ENCODE measurements around the gene IFIT3. TPM values are rescaled to one million over a fixed set of nuclear protein-coding genes. Genes with fewer than 3 reads are reported as not detected.

The IFIT3 gene
- polyA plus RNA-seq, 4 donors = 16.2 to 19.5 (median 16.9) TPM

DNA sequence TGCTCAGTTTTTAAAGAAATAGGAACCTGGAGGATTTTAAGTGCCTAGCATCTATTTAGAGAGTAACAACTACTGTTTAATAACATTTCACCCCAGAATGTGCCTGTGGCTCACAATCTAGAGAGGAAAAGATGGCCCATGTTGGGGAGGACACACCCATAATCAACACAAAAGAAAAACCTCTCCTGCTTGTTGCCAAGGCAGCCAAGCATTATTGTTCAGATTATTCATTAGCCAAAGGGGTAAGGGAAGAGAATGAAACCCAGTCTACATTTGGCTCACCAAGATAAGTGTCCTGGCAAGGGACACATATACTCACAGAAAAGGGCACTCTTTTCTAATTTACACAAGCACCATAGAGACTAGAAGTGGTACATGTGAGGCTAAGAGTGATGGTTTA, 32.4 kb downstream of the IFIT3 start:
- FAIRE-seq = no peak

DNA sequence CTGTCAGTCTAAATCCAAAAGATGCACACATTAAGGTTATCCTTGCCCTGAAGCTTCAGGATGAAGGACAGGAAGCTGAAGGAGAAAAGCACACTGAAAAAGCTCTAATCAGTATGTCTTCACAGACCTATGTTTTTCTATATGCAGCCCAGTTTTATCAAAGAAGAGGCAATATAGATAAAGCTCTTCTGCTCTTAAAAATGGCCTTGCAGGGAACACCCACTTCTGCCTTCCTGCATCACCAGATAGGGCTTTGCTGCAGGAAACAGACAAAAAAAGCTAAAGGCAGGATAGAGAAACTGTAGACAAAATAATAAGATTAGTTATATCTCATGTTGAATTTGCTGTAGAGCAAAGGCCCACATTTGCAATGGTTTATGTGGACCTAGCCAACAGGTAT, 35.1 kb downstream of the IFIT3 start:
- peaks cover 0 to 16% (median 0%) of the 10 kb centered on the region in 3 donors for H3K4me1 ChIP-seq (ENCODE audit: control insufficient read depth in 3 of 3, insufficient read depth in 2 of 3, low read depth in 1 of 3, low read length in 2 of 3)
- FAIRE-seq (no peak), DNase-seq (no peak)
- no peaks in the 10 kb centered on the region for H3K36me3 ChIP-seq (ENCODE audit: control insufficient read depth in 3 of 3, insufficient read depth in 2 of 3, low read depth in 1 of 3, low read length in 3 of 3)
- H3K27me3 ChIP-seq (ENCODE audit: control insufficient read depth in 3 of 3, insufficient read depth in 3 of 3, low read length in 3 of 3) = no peaks in the 10 kb centered on the region
- no peaks in the 10 kb centered on the region for H3K9me3 ChIP-seq (ENCODE audit: control insufficient read depth in 2 of 2, insufficient read depth in 1 of 2, low read depth in 1 of 2, low read length in 1 of 2)
- no peak overlapping the region for H3K4me3 ChIP-seq (ENCODE audit: low read depth in 1 of 3, low read length in 3 of 3)
- no peak overlapping the region for H3K27ac ChIP-seq (ENCODE audit: low read depth in 1 of 3, low read length in 2 of 3)

More for the DNA sequence above, 32.4 kb downstream of the IFIT3 start:
- H3K27me3 ChIP-seq (ENCODE audit: control insufficient read depth in 3 of 3, insufficient read depth in 3 of 3, low read length in 3 of 3) = no peaks in the 10 kb centered on the region
- H3K9me3 ChIP-seq (ENCODE audit: control insufficient read depth in 2 of 2, insufficient read depth in 1 of 2, low read depth in 1 of 2, low read length in 1 of 2) = no peaks in the 10 kb centered on the region
- no peak overlapping the region for H3K27ac ChIP-seq (ENCODE audit: low read depth in 1 of 3, low read length in 2 of 3)
- peaks cover 0 to 18% (median 0%) of the 10 kb centered on the region in 3 donors for H3K4me1 ChIP-seq (ENCODE audit: control insufficient read depth in 3 of 3, insufficient read depth in 2 of 3, low read depth in 1 of 3, low read length in 2 of 3)
- no peak overlapping the region for H3K4me3 ChIP-seq (ENCODE audit: low read depth in 1 of 3, low read length in 3 of 3)
- H3K36me3 ChIP-seq (ENCODE audit: control insufficient read depth in 3 of 3, insufficient read depth in 2 of 3, low read depth in 1 of 3, low read length in 3 of 3) = no peaks in the 10 kb centered on the region
- peak; percentile 31 to 57 for DNase-seq

DNA sequence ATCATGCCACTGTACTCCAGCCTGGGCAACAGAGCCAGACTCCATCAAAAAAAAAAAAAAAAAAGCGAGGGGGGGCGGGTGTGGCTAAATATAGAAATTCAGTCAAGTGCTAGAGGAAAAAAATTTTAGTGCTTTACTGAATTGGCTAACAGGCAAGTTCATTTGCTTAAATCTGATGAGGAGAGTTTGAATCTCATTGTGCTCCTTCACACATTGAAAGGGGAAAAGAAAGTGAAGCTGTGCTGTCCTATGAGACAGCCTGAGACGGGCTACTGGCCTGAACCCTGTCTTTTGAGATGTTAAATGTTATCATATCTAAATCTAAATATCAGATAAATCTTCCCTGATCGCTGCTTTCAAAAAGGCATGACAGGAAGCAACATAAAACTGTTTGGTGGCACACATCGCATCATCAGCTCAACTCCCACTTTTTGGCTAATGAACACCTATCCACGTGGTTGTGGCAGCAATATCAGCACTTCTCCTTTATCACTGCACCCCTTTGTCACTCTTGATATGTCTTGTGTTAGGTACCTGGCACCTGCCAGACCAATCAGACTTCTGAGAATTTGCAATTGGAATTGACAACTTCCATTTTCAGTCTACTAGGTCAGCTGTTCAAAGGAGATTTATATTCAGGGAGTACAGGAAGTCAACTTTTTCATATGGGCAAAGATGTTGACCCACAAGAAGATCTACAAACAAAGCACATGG, 36.1 kb downstream of the IFIT3 start:
- WGBS, 3 donors = 76 to 80% (median 80%) methylated on average over 5 to 6 of the region's 6 CpGs
- FAIRE-seq (no peak), DNase-seq (no peak)
- Histone ChIP-seq H3K27ac (ENCODE audit: low read depth in 1 of 3, low read length in 2 of 3) (no peak overlapping the region), H3K9me3 (ENCODE audit: control insufficient read depth in 2 of 2, insufficient read depth in 1 of 2, low read depth in 1 of 2, low read length in 1 of 2) (no peaks in the 10 kb centered on the region), H3K27me3 (ENCODE audit: control insufficient read depth in 3 of 3, insufficient read depth in 3 of 3, low read length in 3 of 3) (no peaks in the 10 kb centered on the region), H3K4me1 (ENCODE audit: control insufficient read depth in 3 of 3, insufficient read depth in 2 of 3, low read depth in 1 of 3, low read length in 2 of 3) (peaks cover 0 to 20% (median 0%) of the 10 kb centered on the region in 3 donors), H3K4me3 (ENCODE audit: low read depth in 1 of 3, low read length in 3 of 3) (no peak overlapping the region), H3K36me3 (ENCODE audit: control insufficient read depth in 3 of 3, insufficient read depth in 2 of 3, low read depth in 1 of 3, low read length in 3 of 3) (no peaks in the 10 kb centered on the region)

DNA sequence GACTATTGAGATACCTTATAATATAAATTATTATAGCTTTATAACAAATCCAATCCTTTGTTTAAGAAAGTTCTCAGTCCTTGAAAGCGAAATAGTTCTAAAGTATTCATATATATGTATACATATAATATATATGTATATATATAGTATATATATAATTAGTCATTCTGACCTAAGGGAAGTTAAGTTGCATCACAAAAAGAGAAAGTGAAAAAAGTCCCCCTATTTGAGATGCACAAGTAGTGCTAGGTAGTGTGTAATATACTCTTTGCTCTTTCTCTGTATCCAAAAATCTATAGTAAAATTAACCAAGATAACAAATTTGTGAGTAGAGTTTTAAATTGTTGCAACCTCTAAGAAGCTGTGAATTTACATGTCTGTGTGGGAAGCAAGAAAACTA, 36.7 kb downstream of the IFIT3 start:
- Histone ChIP-seq H3K4me1 (ENCODE audit: control insufficient read depth in 3 of 3, insufficient read depth in 2 of 3, low read depth in 1 of 3, low read length in 2 of 3) (peaks cover 0 to 20% (median 0%) of the 10 kb centered on the region in 3 donors), H3K4me3 (ENCODE audit: low read depth in 1 of 3, low read length in 3 of 3) (no peak overlapping the region), H3K9me3 (ENCODE audit: control insufficient read depth in 2 of 2, insufficient read depth in 1 of 2, low read depth in 1 of 2, low read length in 1 of 2) (no peaks in the 10 kb centered on the region), H3K27ac (ENCODE audit: low read depth in 1 of 3, low read length in 2 of 3) (no peak overlapping the region), H3K36me3 (ENCODE audit: control insufficient read depth in 3 of 3, insufficient read depth in 2 of 3, low read depth in 1 of 3, low read length in 3 of 3) (no peaks in the 10 kb centered on the region), H3K27me3 (ENCODE audit: control insufficient read depth in 3 of 3, insufficient read depth in 3 of 3, low read length in 3 of 3) (no peaks in the 10 kb centered on the region)
- FAIRE-seq (no peak), DNase-seq (no peak)
- WGBS, 3 donors = 94 to 100% (median 100%) methylated on average over 1 of the region's 1 CpG

DNA sequence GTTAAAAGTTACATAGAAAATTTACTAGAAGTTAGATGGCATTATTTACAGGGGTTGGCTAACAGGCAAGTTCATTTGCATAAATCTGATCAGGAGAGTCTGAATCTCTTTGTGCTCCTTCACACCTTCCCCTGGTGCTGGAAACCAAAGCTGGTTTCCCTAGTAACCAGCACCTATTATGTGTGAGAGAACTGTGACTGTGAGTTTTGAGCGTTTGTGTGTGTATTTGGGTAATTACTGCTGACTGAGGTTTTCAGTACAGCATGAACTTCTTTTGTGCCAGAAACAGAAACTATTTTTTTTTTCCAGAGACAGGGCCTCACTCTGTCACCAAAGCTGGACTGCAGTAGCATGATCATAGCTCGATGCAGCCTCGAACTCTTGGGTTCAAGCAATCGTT, 39.7 kb downstream of the IFIT3 start:
- peak in 1 of 2 donors; percentile 32 for DNase-seq
- H3K4me1 ChIP-seq (ENCODE audit: control insufficient read depth in 3 of 3, insufficient read depth in 2 of 3, low read depth in 1 of 3, low read length in 2 of 3) = peaks cover 0 to 15% (median 0%) of the 10 kb centered on the region in 3 donors
- no peak for FAIRE-seq
- H3K4me3 ChIP-seq (ENCODE audit: low read depth in 1 of 3, low read length in 3 of 3) = no peak overlapping the region
- 52 to 67% (median 55%) methylated on average over 4 of the region's 4 CpGs for WGBS, 3 donors
- H3K27me3 ChIP-seq (ENCODE audit: control insufficient read depth in 3 of 3, insufficient read depth in 3 of 3, low read length in 3 of 3) = no peaks in the 10 kb centered on the region
- no peaks in the 10 kb centered on the region for H3K36me3 ChIP-seq (ENCODE audit: control insufficient read depth in 3 of 3, insufficient read depth in 2 of 3, low read depth in 1 of 3, low read length in 3 of 3)
- no peaks in the 10 kb centered on the region for H3K9me3 ChIP-seq (ENCODE audit: control insufficient read depth in 2 of 2, insufficient read depth in 1 of 2, low read depth in 1 of 2, low read length in 1 of 2)
- no peak overlapping the region for H3K27ac ChIP-seq (ENCODE audit: low read depth in 1 of 3, low read length in 2 of 3)

DNA sequence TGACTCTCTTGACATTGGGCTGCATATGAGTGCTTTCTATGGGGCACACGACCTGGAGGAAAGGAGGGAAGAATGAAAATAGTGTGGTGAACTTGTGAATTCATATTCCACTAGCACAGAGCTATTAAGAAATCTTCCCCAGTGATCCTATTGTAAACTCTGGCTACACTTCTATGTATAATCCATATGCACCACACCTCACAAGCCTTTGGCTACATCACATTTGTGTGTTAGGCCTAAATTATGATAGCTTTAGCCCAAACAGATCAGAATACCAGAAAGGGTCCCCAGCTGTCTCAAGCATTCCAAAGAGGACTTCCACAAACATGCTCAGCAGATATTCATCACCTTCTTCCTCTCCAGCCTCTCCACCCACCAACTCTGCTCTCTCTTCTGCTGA, 40.3 kb downstream of the IFIT3 start:
- H3K4me1 ChIP-seq (ENCODE audit: control insufficient read depth in 3 of 3, insufficient read depth in 2 of 3, low read depth in 1 of 3, low read length in 2 of 3) = peaks cover 0 to 13% (median 0%) of the 10 kb centered on the region in 3 donors
- H3K36me3 ChIP-seq (ENCODE audit: control insufficient read depth in 3 of 3, insufficient read depth in 2 of 3, low read depth in 1 of 3, low read length in 3 of 3) = no peaks in the 10 kb centered on the region
- H3K4me3 ChIP-seq (ENCODE audit: low read depth in 1 of 3, low read length in 3 of 3) = no peak overlapping the region
- DNase-seq = no peak
- no peaks in the 10 kb centered on the region for H3K27me3 ChIP-seq (ENCODE audit: control insufficient read depth in 3 of 3, insufficient read depth in 3 of 3, low read length in 3 of 3)
- H3K9me3 ChIP-seq (ENCODE audit: control insufficient read depth in 2 of 2, insufficient read depth in 1 of 2, low read depth in 1 of 2, low read length in 1 of 2) = no peaks in the 10 kb centered on the region
- no peak for FAIRE-seq
- H3K27ac ChIP-seq (ENCODE audit: low read depth in 1 of 3, low read length in 2 of 3) = no peak overlapping the region
- 47 to 65% (median 65%) methylated on average over 1 of the region's 1 CpG for WGBS, 3 donors

DNA sequence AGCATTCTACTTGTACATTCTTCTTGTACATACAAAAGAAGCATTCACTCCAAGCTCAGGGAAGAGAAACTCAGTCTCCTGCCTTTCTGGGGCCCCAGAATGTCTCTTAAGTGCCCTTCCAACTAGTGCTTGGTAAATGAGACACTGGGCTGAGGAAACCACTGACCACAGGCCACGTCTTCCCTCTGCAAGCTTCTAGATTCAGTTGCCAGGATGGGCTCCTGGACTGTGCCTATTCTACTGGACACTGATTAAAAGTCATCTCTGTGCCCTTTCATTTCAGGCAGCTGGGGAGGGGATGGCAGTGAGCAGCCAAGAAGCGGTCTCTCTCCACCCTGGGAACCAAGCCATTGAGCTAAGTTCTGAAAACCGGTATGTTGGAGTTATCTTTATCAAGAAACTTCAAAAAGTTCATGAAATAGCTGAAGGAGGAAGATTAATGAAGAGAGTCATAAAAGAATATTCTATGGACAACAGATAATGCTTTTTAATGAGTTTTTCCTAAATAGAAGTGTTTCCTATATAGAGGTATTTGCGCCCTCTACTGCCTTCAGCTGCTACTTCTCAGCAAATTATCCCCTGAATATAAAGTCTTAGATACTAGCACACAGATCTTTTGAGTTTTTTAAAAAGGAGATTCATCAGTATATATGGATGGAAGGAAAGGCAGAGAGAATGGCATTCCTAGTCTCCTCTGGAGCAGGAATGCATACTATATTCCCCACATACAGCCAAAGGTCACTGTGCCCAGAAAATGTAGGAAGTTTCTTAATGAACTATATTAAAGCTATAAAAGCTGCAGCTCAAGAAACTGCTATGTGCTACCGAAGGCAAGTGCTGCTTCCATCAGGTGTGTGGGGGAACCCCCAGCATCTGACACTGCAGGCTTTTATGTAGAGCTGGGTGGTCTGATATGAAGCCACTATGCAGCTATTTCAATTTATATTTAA, 41.6 kb downstream of the IFIT3 start:
- Histone ChIP-seq H3K27ac (ENCODE audit: low read depth in 1 of 3, low read length in 2 of 3) (no peak overlapping the region), H3K4me3 (ENCODE audit: low read depth in 1 of 3, low read length in 3 of 3) (no peak overlapping the region), H3K4me1 (ENCODE audit: control insufficient read depth in 3 of 3, insufficient read depth in 2 of 3, low read depth in 1 of 3, low read length in 2 of 3) (peaks cover 0 to 26% (median 0%) of the 10 kb centered on the region in 3 donors), H3K36me3 (ENCODE audit: control insufficient read depth in 3 of 3, insufficient read depth in 2 of 3, low read depth in 1 of 3, low read length in 3 of 3) (no peaks in the 10 kb centered on the region), H3K27me3 (ENCODE audit: control insufficient read depth in 3 of 3, insufficient read depth in 3 of 3, low read length in 3 of 3) (no peaks in the 10 kb centered on the region), H3K9me3 (ENCODE audit: control insufficient read depth in 2 of 2, insufficient read depth in 1 of 2, low read depth in 1 of 2, low read length in 1 of 2) (no peaks in the 10 kb centered on the region)
- WGBS, 3 donors = 49 to 55% (median 53%) methylated on average over 5 of the region's 5 CpGs
- peak in 1 of 2 donors; percentile 49 for DNase-seq
- FAIRE-seq = no peak

DNA sequence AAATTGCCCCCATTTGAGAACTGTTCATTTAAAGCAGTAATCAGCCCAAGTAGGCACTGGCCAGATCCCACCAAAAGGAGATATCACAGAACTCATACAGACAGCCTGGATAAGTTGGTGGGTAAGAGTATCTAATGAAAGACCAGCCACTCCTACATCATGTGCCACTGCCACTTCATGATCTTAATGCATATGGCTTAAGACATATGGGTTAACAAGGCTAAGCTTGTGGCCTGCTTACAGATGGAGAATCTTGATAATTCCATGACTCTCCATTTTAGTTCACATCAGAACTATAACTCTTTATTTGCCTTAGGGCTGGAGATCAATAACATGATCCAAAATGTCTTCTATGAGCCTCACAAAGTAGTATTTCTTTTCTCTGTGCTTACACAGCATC, 43.3 kb downstream of the IFIT3 start:
- Histone ChIP-seq H3K36me3 (ENCODE audit: control insufficient read depth in 3 of 3, insufficient read depth in 2 of 3, low read depth in 1 of 3, low read length in 3 of 3) (no peaks in the 10 kb centered on the region), H3K4me3 (ENCODE audit: low read depth in 1 of 3, low read length in 3 of 3) (no peak overlapping the region), H3K4me1 (ENCODE audit: control insufficient read depth in 3 of 3, insufficient read depth in 2 of 3, low read depth in 1 of 3, low read length in 2 of 3) (peaks cover 0 to 34% (median 3%) of the 10 kb centered on the region in 3 donors), H3K9me3 (ENCODE audit: control insufficient read depth in 2 of 2, insufficient read depth in 1 of 2, low read depth in 1 of 2, low read length in 1 of 2) (no peaks in the 10 kb centered on the region), H3K27me3 (ENCODE audit: control insufficient read depth in 3 of 3, insufficient read depth in 3 of 3, low read length in 3 of 3) (no peaks in the 10 kb centered on the region), H3K27ac (ENCODE audit: low read depth in 1 of 3, low read length in 2 of 3) (no peak overlapping the region)
- no peak for FAIRE-seq
- no peak for DNase-seq
